Pons (tissue), 1 donor: ENCODE data around the gene ZACN.

ENCODE experiments used
- DNase-seq: peaks from one replicate; pipeline ENCODE4 v3.0.0-alpha.2; 2016; ENCODE audit warnings: low spot score

ZACN gene

DNA sequence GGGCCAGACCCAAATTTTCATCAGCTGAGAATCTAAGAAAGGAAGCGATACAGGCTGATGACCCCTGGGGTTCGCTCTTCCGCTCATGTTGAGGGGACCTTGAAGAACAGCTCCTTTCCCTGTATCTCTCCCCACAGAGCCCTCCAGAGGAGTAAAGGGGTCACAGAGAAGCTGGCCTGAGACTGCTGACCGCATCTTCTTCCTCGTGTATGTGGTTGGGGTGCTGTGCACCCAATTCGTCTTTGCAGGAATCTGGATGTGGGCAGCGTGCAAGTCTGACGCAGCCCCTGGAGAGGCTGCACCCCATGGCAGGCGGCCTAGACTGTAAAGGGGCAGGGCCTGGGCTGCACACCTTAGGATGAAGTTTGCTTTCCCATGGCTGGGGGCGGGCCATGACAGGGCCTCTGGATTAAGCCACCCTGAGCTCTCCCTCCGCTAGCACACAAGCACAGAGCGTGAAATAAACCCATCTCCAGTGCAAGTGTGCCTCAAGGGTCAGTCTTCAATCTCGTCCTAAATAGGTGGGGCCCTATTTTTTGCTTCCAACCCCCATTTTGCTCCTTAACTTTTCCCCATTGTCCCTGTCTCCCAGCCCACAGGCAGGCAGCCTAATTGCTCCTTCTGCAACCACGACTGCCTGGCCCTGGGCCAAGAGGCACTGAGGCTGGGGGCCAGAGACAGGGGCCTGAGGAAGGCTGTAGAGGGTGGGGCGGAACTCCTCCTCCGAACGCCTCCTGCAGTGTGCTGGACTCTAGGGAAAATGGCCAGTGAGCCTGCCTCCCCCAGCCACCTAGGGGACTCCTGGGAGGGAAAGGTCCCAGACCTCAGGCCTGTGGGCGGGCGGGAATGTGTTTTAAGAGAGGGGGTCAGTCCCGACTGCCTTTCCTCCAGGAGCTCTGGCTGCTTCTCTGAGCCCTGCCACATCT lies 3.6 kb downstream of the ZACN start:
- DNase-seq = no peak

- DNase-seq = no peak
Measured at GRCh38 chr17:76083536-76084182, 4.7 kb downstream of the ZACN start.

DNA sequence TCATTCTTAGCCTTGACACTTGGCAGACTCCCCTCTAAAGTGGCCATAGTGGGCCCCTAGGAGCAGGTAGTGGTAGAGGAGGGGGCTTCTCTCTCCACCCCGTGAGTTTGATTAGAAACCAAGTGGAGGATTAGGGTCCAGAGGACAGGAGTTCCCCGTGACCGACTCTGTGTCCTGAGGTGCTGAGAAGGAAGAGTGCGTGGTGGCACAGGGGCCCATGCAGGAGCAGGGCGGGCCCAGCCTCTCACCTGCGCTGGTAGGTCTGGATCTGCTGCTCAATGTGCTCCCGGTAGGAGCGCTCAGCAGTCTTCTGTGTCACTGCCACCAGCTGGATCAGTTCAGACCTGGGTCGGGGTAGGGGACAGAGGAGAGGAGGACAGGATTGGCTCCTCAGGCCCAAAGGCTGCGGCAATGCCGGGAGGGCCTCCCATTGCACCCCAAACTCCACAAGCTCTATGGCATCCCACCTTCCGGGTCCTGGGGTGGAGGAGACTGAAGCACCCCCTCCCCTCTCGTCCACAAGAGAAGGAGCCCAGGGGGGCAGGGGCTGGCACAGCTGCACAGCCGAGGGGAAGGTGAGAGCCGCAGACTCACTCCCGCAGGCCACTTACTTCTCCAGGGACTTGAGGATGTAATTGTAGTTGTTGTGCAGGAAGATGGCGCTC lies 6.2 kb downstream of the ZACN start:
- no peak for DNase-seq

DNA sequence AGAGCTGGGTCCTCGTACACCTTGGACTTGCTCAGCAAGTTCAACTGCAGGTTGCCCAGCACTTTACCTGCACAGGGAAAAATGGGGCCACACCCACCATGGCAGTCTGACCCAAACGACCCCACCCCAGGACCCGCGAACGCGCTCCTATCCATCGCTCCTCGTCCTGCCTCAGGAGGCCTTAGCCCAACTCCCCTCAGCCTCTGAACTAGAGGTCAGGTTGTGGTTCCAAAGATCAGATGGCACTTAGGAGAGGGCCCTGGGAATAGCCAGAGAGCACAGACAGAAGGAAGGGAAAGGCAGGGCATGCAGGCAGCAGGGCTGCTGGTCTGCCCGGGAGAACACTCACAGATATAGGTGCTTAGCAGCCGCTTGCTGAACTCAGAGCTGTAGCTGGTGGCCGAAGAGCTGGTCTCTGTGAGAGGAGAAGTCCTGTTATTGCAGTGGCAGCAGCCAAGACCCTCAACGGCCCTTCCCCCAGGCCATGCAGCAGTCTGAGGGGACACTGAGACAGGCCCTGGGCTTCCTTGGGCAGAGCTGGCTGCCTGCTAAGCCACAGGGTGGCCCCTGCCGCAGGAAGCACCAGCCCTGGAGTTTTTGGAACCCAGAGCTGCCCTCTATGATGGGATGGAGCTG lies 6.9 kb downstream of the ZACN start:
- DNase-seq = no peak

DNA sequence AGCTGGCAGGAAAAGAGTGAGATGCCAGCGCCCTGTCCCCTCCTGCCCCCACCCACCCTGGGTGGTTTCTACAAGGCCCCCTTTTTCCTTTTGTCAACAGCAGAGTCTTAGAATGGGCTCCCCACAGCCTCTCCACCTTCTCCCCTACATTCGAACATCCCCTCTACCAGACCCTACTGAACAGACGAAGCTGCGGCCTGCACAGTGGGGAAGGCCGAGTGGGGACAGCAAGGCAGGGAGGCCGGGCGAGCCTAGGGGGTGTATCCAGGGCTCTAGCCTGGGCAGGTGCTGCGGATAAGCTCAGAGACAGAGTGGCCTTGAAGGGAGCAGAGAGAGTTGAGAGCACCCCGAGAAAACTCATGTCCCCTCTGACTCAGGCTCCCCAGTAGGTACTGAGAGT lies 7.4 kb downstream of the ZACN start:
- DNase-seq = no peak

GRCh38 chr17:76087531-76087930 lies 8.5 kb downstream of the ZACN start:
- no peak for DNase-seq

- DNase-seq = no peak
Measured at GRCh38 chr17:76088041-76088867, 9.3 kb downstream of the ZACN start.

DNA sequence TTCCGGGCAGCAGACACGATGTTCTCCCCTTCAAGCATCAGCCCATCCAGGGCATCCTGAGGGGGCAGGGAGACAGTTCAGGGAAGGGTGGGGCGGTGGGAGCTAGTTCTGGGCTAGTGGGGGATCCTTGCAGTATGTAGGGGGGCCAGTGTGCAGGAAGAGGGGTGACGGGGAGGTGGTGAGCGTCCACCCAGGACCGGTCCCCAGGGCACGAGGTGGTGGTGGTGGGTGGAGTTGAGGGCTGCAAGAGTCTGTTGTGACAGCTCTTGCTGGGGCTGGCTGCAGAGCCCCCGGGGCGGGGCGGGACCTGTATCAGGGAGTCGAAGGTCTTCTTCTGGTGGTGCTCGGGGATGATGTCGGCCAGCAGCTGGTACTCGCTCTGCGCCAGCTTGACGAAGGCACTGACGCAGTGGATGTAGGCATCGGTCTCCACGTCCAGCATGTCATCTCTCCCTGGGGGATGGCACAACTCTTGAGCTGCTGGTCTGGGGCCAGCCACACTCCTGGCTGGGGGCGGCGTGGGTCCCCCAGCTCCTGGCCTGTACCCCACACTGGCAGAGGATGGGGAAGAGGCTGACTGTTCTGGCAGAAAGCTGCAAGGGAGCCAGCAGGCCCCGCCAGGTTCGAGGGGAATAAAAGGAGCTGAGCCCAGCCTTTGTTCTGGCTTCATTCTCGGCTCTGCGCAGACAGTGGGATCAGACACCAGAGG lies 10.0 kb downstream of the ZACN start:
- no peak for DNase-seq

DNA sequence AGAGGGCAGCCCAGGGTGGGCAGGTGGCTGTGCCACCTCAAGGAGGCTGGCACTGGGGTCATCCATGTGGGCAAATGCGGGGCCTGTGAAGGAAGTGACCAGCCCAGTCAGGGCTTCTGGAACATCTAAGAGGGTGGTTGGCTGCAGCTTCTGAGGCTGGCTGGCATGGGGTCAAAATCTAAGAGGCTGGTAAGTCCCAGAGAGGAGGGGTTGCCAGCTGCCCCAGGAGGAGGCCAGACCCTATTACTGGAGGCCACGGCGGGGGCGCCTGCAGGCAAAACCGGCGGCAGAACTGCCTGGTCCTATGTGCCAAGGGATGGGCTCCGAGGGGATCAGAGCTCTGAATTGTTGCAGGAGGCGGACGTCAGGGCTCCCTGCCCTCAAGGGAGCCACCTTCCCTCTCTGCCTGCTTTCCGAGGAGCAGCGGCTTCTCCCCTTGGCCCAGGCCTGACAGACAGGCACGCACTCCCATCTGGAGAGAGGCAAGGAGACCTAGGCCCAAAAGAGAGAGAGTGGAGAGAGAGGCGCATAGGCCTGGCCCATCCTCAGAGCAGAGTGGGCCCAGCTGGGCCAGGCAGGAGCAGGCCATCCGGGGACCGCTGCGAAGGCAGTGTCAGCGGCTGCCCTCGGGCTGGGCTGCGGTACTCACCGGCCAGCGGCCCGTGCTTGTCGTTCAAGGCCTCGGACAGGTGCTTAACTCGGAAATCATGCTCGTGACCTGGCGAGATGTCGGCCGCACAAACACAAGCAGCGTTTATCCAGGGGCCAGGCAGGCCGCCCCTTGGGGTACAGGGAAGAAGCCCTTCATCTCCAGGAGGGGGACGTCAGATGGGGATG lies 10.9 kb downstream of the ZACN start:
- no peak for DNase-seq

DNA sequence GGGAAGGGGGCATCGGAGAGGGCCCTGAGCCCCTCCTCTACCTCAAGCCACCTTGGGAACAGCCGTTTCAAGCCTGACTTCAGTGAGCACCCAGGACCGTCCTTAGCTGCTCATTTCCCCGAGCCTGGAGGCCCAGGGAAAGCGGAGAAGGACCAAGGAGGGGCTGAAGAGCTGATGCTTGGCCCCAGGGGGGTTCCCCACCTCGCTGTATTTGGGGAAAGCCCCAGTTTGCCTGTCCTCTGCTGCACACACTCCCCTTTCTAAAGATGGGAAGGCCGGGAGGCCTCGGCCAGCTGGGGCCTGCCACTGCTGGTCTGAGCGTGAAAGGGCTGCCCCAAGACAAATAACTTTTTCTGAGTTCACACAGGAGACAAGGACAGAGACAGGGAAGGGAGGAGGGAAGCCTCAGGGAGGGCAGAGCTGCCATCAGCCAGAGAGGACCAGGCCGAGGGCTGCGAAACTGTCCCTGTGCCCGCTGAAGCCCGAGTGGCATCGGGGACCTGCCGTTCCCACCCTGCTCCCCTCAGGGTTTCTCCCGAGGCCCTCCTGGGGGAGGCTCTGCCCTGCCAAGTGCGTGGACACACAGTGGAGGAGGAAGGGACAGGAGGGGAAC lies 11.6 kb downstream of the ZACN start:
- DNase-seq = no peak

DNA sequence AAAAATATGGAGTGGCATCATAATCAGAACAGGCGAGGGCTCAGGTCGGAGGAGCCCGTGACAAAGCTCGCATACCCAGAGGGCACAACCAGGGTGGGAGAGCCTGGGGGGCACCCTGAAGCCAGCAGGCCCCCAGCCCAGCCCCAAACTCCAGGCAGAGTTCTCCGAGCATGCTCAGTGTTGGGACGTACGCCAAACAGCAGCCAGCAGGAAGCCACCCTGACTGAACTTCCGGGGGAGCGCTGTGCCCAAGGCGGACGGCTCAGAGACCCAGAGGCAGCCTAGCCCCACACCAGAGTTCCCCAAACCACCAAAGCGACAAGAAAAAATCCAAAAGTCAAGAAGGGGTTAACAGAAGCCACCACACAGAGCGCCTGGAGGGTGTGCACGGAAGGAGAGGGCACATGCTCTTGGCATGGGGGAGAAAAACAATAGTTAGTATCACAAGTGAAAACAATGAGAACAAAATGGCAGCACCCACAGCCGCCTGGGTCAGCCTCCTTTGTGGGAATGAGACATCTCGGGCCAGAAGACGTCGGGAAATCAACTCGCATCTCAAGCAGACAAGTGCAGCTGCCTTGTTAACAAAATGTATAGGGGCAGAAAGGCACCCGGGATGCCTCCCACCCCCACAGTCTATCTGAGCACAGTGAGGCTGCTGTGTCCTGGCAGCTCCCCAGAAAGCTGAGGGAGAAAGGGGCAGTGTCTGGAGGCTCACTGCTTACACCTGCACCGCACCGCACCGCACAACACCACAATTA lies 12.7 kb downstream of the ZACN start:
- DNase-seq = peak; percentile 25

DNA sequence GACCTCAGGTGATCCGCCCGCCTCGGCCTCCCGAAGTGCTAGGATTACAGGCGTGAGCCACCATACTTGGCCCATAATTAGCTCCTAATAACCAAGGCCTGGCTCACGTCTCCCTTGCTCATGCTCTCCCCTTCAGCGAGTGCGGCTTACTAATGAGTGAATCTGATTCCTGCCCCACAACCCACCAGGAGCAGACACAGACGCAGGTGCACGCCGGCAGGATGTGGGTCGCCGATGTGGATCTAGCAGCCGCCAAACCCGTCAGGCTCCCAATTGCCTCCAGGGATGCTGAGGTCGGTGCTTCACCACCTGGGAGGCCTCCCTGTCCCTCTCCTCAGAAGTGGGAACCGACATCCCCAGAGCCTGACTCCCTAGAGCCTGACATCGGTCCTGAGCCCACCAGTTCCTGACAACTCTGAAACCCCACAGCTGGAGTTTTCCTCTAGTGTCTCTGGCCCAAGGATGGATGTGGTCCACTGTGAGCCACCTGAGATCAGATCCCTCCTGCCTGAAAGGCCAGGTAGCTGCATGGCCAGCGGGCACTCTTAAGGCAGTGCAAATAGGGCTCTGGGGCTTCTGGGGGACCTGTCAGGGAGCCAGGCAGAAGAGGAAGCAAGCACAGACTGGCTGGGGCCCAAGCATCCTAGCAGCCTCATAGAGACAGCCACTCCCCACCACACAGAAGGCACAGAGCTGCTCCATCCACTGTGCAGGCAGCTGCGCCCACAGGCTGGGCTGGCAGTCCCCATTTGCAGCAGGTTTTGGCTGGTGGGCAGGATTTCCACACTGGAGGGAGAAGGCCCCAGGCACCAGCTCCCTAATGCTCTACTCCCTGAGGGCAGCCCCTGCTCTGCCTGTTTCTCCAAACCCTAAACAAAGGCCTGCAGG lies 13.8 kb downstream of the ZACN start:
- no peak for DNase-seq

DNA sequence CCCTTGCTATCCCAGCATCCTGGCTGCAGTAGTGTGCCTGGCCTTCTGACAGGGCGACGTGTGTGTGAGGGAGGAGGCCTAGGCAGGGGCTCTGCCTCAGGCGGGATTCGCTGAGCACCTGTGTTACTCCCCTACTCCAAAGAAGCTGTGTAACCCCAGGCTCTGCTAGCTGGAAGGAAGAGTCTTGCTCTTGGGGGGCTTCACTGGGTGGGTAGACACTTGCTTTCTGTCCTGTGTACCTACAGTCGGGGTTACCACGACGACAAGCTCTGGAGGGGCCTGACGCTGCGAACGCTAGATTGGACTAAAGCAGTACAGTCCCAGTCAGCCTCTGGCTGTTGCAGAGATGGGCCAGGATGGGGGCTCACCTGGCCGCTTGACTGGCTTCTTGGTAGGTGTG lies 15.1 kb downstream of the ZACN start:
- DNase-seq = no peak

DNA sequence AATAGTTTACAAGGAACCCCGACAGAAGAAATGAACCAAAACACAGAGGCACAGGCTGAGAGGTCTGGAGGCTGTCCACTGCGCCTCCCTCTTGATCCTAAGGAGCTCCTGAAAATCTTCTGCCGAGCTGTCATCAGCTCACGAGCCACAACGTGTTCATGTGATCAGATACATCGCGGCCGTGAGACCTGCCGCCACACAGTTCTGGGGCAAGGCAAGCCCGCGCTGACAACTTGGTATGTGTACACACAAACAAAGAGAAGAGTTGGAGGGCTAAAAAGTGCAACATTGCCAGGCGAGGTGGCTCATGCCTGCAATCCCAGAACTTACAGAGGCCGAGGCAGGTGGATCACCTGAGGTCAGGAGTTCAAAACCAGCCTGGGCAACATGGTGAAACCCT lies 17.0 kb downstream of the ZACN start:
- DNase-seq = no peak

DNA sequence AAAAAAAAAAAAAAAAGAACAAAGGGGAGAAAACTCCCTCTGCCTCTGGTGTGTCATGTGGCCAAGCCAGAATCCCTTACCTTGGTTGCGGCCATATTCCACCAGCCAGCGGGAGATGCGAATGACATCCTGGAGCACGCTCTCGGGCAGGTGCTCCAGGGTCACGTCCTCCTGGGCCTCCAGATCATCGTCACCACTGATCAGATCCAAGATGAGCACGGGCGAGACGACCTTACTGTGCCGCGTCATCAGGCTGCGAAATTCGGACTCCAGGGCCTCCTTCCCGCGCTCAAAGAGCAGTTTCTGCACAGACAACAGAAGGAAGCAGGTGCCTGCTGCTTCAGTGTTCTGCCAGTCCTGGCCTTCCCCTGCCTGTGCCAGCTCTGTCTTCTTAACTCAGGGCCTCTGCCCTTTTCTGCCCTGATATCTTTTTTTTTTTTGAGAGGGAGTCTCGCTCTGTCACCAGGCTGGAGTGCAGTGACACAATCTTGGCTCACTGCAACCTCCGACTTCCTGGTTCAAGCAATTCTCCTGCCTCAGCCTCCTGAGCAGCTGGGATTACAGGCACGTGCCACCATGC lies 18.8 kb downstream of the ZACN start:
- no peak for DNase-seq

DNA sequence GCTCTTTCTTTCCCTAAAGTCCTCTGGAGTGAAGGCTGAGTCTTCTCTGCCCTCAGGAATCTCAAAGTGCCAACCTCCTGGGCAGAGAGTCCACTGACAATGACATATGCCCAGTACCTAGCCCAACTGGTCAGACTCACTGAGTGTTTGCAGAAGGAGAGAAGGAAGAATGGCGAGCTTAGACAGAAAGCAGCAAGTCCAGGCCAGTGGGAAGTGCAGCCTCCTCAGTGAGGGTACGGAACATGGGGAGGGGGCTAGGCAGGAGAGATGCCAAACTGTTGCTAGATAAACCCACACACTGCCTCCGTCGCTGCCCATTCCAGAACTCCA lies 23.9 kb downstream of the ZACN start:
- DNase-seq = no peak

DNA sequence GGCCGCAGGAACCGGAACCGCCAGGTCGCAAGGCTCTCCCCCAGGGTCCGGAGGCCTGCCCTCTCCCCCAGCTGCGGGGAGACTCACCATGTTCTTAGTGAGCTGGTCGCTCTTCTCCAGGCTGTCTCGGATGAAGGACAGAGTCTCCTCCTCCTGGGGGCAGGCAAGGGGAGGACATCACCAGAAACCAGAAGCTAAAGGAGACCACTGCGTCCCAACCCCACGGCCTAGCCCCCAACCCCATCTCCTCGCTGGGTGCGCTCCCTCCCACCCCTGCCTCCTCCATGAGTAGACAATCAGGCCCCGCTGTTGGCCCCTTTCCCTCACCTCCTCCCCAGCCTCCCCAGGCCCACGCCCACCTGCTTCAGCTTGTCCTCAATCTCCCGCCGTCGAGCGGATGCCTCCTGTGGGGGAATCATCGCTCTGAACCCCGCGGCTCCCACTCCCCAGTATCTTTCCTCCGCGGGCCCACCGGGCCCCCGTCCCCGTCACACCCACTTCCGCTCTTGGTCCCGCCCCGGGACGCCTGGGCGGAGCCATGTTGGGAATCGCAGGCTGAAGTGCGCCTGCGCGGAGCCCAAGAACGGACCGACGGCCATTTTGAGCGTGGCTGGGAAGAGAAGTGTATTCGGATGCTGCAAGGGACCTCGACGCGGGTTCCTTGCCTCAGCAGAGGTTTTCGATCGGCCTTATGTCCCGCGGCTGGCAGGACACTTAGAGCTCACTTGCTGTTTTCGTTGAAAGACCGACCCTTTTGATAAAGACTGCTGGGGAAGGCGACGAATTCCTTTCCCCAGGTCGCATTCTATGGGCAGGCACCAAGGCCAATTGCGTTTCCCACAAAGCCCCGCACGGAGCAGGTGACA lies 24.5 kb downstream of the ZACN start, which contains the start of gene EXOC7:
Gene EXOC7, minus strand, starts transcription at position 514 of the 866 bp plus-strand sequence. Its CDS starts 95 bp downstream, at position 419.
- DNase-seq = peak; percentile 95
